H7 (cell line): ENCODE measurements around the gene MREG. TPM values are rescaled to one million over a fixed set of nuclear protein-coding genes. Genes with fewer than 3 reads are reported as not detected.

Source experiments
- DNase-seq: peaks from one replicate; pipeline ENCODE4 v3.0.0; 2012
- H3K27me3 ChIP-seq: 2 replicates; pipeline ENCODE4 v1.6.0; 2011; ENCODE audit warnings: mild to moderate bottlenecking, low read length; ENCODE audit not compliant: control insufficient read depth, insufficient read depth
- H3K36me3 ChIP-seq: replicated peaks from 2 replicates; pipeline ENCODE4 v1.5.1; 2011; ENCODE audit warnings: low read length; ENCODE audit not compliant: control insufficient read depth, insufficient read depth
- H3K4me3 ChIP-seq: 2 replicates; pipeline ENCODE4 v1.5.1; 2011; ENCODE audit warnings: low read depth, mild to moderate bottlenecking, control low read depth, low read length, moderate library complexity; ENCODE audit not compliant: insufficient read depth
- total RNA-seq: library from RNA; depleted of rRNA; stranded (reverse); fragments of >200 nt; shearing (Covaris generic); gene quantifications from 2 replicates; pipeline ENCODE4 v1.2.3, GENCODE V29; 2014; rRNA removed

Gene MREG
- 12.5 and 14.9 TPM in 2 replicates for total RNA-seq

- Histone ChIP-seq H3K36me3 (no peaks in the 10 kb centered on the region), H3K27me3 (no peaks in the 10 kb centered on the region), H3K4me3 (peak within 1 kb of the TSS; percentile 75)
- DNase-seq, result peak; percentile 98
These were observed at the start of gene MREG for GRCh38 chr2:216013080-216013909. Gene MREG, minus strand, starts transcription at chr2:216013551. Its CDS starts 224 bp downstream, at chr2:216013327.

- Histone ChIP-seq H3K4me3 (no peak overlapping the region), H3K36me3 (peaks cover 3% of the 10 kb centered on the region), H3K27me3 (no peaks in the 10 kb centered on the region)
- DNase-seq, result no peak
These were observed 46.0 kb upstream of the MREG start for GRCh38 chr2:216059233-216059834.

GRCh38 chr2:216057688-216058193 lies 44.4 kb upstream of the MREG start:
- H3K27me3 ChIP-seq, result no peaks in the 10 kb centered on the region
- H3K36me3 ChIP-seq, result no peaks in the 10 kb centered on the region; the same call in 1 of the 2 replicates
- no peak overlapping the region for H3K4me3 ChIP-seq
- DNase-seq, result no peak

- Histone ChIP-seq H3K27me3 (no peaks in the 10 kb centered on the region), H3K4me3 (no peak overlapping the region), H3K36me3 (no peaks in the 10 kb centered on the region; the same call in 1 of the 2 replicates)
- DNase-seq, result no peak
These were observed 43.4 kb upstream of the MREG start for GRCh38 chr2:216056739-216057138.

GRCh38 chr2:216055680-216056079 lies 42.3 kb upstream of the MREG start:
- no peak overlapping the region for H3K4me3 ChIP-seq
- no peaks in the 10 kb centered on the region for H3K27me3 ChIP-seq
- no peaks in the 10 kb centered on the region; the same call in 1 of the 2 replicates for H3K36me3 ChIP-seq
- DNase-seq, result no peak

- DNase-seq, result no peak
- Histone ChIP-seq H3K27me3 (no peaks in the 10 kb centered on the region), H3K36me3 (no peaks in the 10 kb centered on the region), H3K4me3 (no peak overlapping the region)
These were observed 39.1 kb upstream of the MREG start for GRCh38 chr2:216052420-216052819.

GRCh38 chr2:216051350-216051749 lies 38.0 kb upstream of the MREG start:
- Histone ChIP-seq H3K36me3 (no peaks in the 10 kb centered on the region), H3K27me3 (no peaks in the 10 kb centered on the region), H3K4me3 (no peak overlapping the region)
- DNase-seq, result peak; percentile 10

- DNase-seq, result no peak
- Histone ChIP-seq H3K4me3 (no peak overlapping the region), H3K27me3 (no peaks in the 10 kb centered on the region)
These were observed 36.1 kb upstream of the MREG start for GRCh38 chr2:216049452-216049851.

GRCh38 chr2:216047397-216047796 lies 34.0 kb upstream of the MREG start:
- no peak for DNase-seq
- H3K36me3 ChIP-seq, result no peaks in the 10 kb centered on the region
- H3K4me3 ChIP-seq, result no peak overlapping the region
- no peaks in the 10 kb centered on the region for H3K27me3 ChIP-seq

More at GRCh38 chr2:216049452-216049851, 36.1 kb upstream of the MREG start:
- H3K36me3 ChIP-seq, result no peaks in the 10 kb centered on the region

GRCh38 chr2:216044883-216045486 lies 31.6 kb upstream of the MREG start:
- H3K4me3 ChIP-seq, result no peak overlapping the region
- no peaks in the 10 kb centered on the region for H3K27me3 ChIP-seq
- H3K36me3 ChIP-seq, result no peaks in the 10 kb centered on the region
- DNase-seq, result no peak

- H3K4me3 ChIP-seq, result no peak overlapping the region
- no peaks in the 10 kb centered on the region for H3K36me3 ChIP-seq
- no peaks in the 10 kb centered on the region for H3K27me3 ChIP-seq
- no peak for DNase-seq
These were observed 30.6 kb upstream of the MREG start for GRCh38 chr2:216043949-216044348.

GRCh38 chr2:216041438-216041837 lies 28.1 kb upstream of the MREG start:
- no peak for DNase-seq
- Histone ChIP-seq H3K4me3 (no peak overlapping the region), H3K36me3 (no peaks in the 10 kb centered on the region; the same call in 1 of the 2 replicates), H3K27me3 (no peaks in the 10 kb centered on the region)

- H3K4me3 ChIP-seq, result no peak overlapping the region
- H3K36me3 ChIP-seq, result no peaks in the 10 kb centered on the region; the same call in 1 of the 2 replicates
- DNase-seq, result no peak
- H3K27me3 ChIP-seq, result no peaks in the 10 kb centered on the region
These were observed 26.6 kb upstream of the MREG start for GRCh38 chr2:216039918-216040317.

- peak; percentile 71 for DNase-seq
- no peaks in the 10 kb centered on the region; the same call in 1 of the 2 replicates for H3K36me3 ChIP-seq
- no peaks in the 10 kb centered on the region for H3K27me3 ChIP-seq
- no peak overlapping the region for H3K4me3 ChIP-seq
These were observed 20.7 kb upstream of the MREG start for GRCh38 chr2:216034065-216034464.
